ENCODE results near the gene UTP15. TPM values are rescaled to one million over a fixed set of nuclear protein-coding genes. Genes with fewer than 3 reads are reported as not detected.

Gene UTP15
- total and polyA plus RNA-seq, 2 of the 4 experiments (the other 2 are of a cell fraction) = 11.4 to 28.0 TPM

DNA sequence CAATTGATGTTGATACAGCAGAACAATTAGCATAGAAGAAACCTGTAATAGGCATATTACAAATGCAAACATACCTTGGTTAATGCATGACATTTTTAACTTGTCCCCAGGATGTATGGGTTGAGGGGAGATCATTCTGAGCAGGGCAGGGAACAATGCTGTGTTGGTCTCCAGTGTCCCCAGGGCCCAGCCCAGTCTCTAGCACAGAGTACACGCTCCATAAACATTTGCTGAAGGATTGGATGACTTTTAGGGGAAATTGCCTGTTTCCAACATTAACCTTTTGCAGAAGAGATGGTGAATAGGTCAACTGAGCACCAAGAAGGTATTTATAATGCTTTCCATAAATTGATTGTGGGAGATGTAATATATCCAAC lies 20.2 kb upstream of the UTP15 start:
- Histone ChIP-seq H4K8ac (ENCODE audit: low read depth in 2 of 2, low read length in 2 of 2) (no peak overlapping the region), H4K5ac (ENCODE audit: low read depth, low read length) (no peak overlapping the region), H2BK20ac (ENCODE audit: low read depth, low read length) (no peak overlapping the region), H2BK5ac (ENCODE audit: low read depth, low read length, poor library complexity, severe bottlenecking) (no peak overlapping the region), H4K20me1 (ENCODE audit: insufficient read depth, low read length) (no peaks in the 10 kb centered on the region), H3K4me2 (ENCODE audit: low read depth, low read length) (no peak overlapping the region), H3K27ac (ENCODE audit: insufficient read depth, low read length) (no peak overlapping the region), H3K79me1 (ENCODE audit: low read depth in 1 of 2, low read length in 2 of 2) (no peaks in the 10 kb centered on the region), H2AFZ (replicated peaks; ENCODE audit: low read length, poor library complexity) (no peak overlapping the region), H2AK9ac (replicated peaks; ENCODE audit: low read depth, low read length, poor library complexity) (no peak overlapping the region), H3K14ac (replicated peaks; ENCODE audit: low read depth, low read length) (no peak overlapping the region), H2AK5ac (ENCODE audit: low read depth, low read length) (no peak overlapping the region), H2BK120ac (ENCODE audit: low read depth, low read length) (no peak overlapping the region), H3K56ac (ENCODE audit: extremely low read depth, insufficient read depth, low read length) (no peak overlapping the region), H3K9me1 (ENCODE audit: insufficient read depth, low read length) (peaks cover 10% of the 10 kb centered on the region), H3K4me1 (ENCODE audit: control insufficient read depth, insufficient read depth, low read length) (peaks cover 9% of the 10 kb centered on the region), H2BK15ac (ENCODE audit: low read depth, low read length) (no peak overlapping the region), H3K9me3 (ENCODE audit: control insufficient read depth, insufficient read depth, low read length) (no peaks in the 10 kb centered on the region), H3K9ac (ENCODE audit: low read depth, low read length) (no peak overlapping the region), H3K27me3 (ENCODE audit: control insufficient read depth, insufficient read depth, low read length) (no peaks in the 10 kb centered on the region), H4K91ac (ENCODE audit: insufficient read depth, low read depth, low read length) (no peak overlapping the region), H3K23ac (ENCODE audit: low read depth, low read length) (no peak overlapping the region), H3K18ac (ENCODE audit: low read depth, low read length) (no peak overlapping the region), H3K4me3 (ENCODE audit: insufficient read depth, low read depth, low read length) (no peak overlapping the region), H3K36me3 (ENCODE audit: control insufficient read depth, insufficient read depth, low read length) (no peaks in the 10 kb centered on the region), H3K4ac (ENCODE audit: low read depth, low read length) (no peak overlapping the region)
- POLR2A ChIA-PET (ENCODE audit: unreplicated experiment) = no interaction called here
- dilution Hi-C loops (cut with HindIII; ENCODE audit: low sequenced_read_pairs, unreplicated experiment) = no loop called here
- in situ Hi-C loops (cut with MboI; ENCODE audit: low sequenced_read_pairs) = no loop called here
- no CpG with 5 or more reads among the region's 1 CpG for WGBS, 2 experiments (ENCODE audit: extremely low coverage in 2 of 2, insufficient read length in 1 of 2)
- intact Hi-C loops (cut with micrococcal nuclease) = no loop called here
- no peak for TF ChIP-seq FOS (IDR thresholded peaks at IDR 0.05; ENCODE audit: low read depth, low read length)
- TF ChIP-seq RCOR1 (IDR thresholded peaks at IDR 0.05; ENCODE audit: insufficient replicate concordance, low read length) = no peak
- no peak for TF ChIP-seq POLR2A (IDR thresholded peaks at IDR 0.05; ENCODE audit: low read depth, low read length)
- TF ChIP-seq CHD1 (IDR thresholded peaks at IDR 0.05; ENCODE audit: low read depth, low read length) = no peak
- no peak for TF ChIP-seq NFE2L2 (IDR thresholded peaks at IDR 0.05; ENCODE audit: low read depth, low read length)
- no peak for TF ChIP-seq BHLHE40 (IDR thresholded peaks at IDR 0.05; ENCODE audit: low read depth, low read length)
- TF ChIP-seq MAZ (IDR thresholded peaks at IDR 0.05; ENCODE audit: borderline replicate concordance, low read depth, low read length) = no peak
- TF ChIP-seq CEBPB (IDR thresholded peaks at IDR 0.05; ENCODE audit: low read depth, low read length) = no peak
- no peak for TF ChIP-seq RFX5 (IDR thresholded peaks at IDR 0.05; ENCODE audit: low read depth, low read length)
- TF ChIP-seq, protein P1, sequence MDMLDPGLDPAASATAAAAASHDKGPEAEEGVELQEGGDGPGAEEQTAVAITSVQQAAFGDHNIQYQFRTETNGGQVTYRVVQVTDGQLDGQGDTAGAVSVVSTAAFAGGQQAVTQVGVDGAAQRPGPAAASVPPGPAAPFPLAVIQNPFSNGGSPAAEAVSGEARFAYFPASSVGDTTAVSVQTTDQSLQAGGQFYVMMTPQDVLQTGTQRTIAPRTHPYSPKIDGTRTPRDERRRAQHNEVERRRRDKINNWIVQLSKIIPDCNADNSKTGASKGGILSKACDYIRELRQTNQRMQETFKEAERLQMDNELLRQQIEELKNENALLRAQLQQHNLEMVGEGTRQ (IDR thresholded peaks at IDR 0.05; ENCODE audit: low read depth, low read length) = no peak
- no peak for TF ChIP-seq MXI1 (IDR thresholded peaks at IDR 0.05; ENCODE audit: borderline replicate concordance, low read depth, low read length)
- no TSS peak for BruUV-seq (replicated peaks)
- ATAC-seq (ENCODE audit: low read depth) = no peak
- DNase-seq = no peak
- CTCF ChIA-PET = no interaction called here

Data from IMR-90 (cell line).